Endodermal cell (in vitro differentiated cells): ENCODE results near the gene JADE3. TPM values are rescaled to one million over a fixed set of nuclear protein-coding genes. Genes with fewer than 3 reads are reported as not detected.
"Not testable (repeated sequence)": the region's sequence is repeated elsewhere in the genome, so short reads cannot be mapped to it uniquely, and the experiment has no call there.

ENCODE experiments used
- DNase-seq: peaks from one replicate; pipeline ENCODE4 v3.0.0-alpha.2; 2017
- H3K27ac ChIP-seq: 2 replicates; pipeline ENCODE4 v1.5.1; 2013; ENCODE audit warnings: mild to moderate bottlenecking, low read depth, low read length, moderate library complexity
- H3K27me3 ChIP-seq: 2 replicates; pipeline ENCODE4 v1.6.1; 2013; ENCODE audit warnings: mild to moderate bottlenecking, low read length, moderate library complexity; ENCODE audit not compliant: insufficient read depth, control insufficient read depth, poor library complexity, severe bottlenecking
- H3K36me3 ChIP-seq: 2 replicates; pipeline ENCODE4 v1.7.0; 2013; ENCODE audit warnings: mild to moderate bottlenecking, low read length, moderate library complexity; ENCODE audit not compliant: control insufficient read depth, insufficient read depth
- H3K4me1 ChIP-seq: one replicate; pipeline ENCODE4 v1.7.0; 2013; ENCODE audit warnings: low read length; ENCODE audit not compliant: control insufficient read depth, insufficient read depth
- H3K4me3 ChIP-seq: 2 replicates; pipeline ENCODE4 v1.5.1; 2013; ENCODE audit warnings: mild to moderate bottlenecking, low read length, moderate library complexity
- H3K9ac ChIP-seq: 2 replicates; pipeline ENCODE4 v1.6.1; 2013; ENCODE audit warnings: mild to moderate bottlenecking, low read length, moderate library complexity; ENCODE audit not compliant: poor library complexity, severe bottlenecking; ENCODE audit errors: extremely low read depth
- H3K9me3 ChIP-seq: 2 replicates; pipeline ENCODE4 v1.6.1; 2013; ENCODE audit warnings: mild to moderate bottlenecking, low read length, moderate library complexity; ENCODE audit not compliant: control insufficient read depth
- H3K27ac Mint-ChIP-seq: 2 replicates; pipeline ENCODE4 v1.8.0; 2020; ENCODE audit warnings: mixed read lengths
- H3K27me3 Mint-ChIP-seq: 2 replicates; pipeline ENCODE4 v1.8.0; 2021; ENCODE audit warnings: mild to moderate bottlenecking, mixed read lengths; ENCODE audit not compliant: insufficient read depth
- H3K36me3 Mint-ChIP-seq: 2 replicates; pipeline ENCODE4 v1.8.0; 2020; ENCODE audit warnings: low read depth, mixed read lengths
- H3K4me1 Mint-ChIP-seq: 2 replicates; pipeline ENCODE4 v1.8.0; 2020; ENCODE audit warnings: mixed read lengths
- H3K4me3 Mint-ChIP-seq: 2 replicates; pipeline ENCODE4 v1.8.0; 2020; ENCODE audit warnings: mild to moderate bottlenecking, moderate library complexity, mixed read lengths
- H3K9me3 Mint-ChIP-seq: 2 replicates; pipeline ENCODE4 v1.8.0; 2020; ENCODE audit warnings: mild to moderate bottlenecking, mixed read lengths
- CTCF ChIP-seq: fragments of 200-600 bp; sonication (generic); conservative IDR thresholded peaks from 2 replicates; pipeline ENCODE4 v1.5.0; 2021; ENCODE audit warnings: antibody characterized with exemption, mild to moderate bottlenecking
- WGBS, 2 experiments: methylation state at CpG; one replicate each; pipeline versions ENCODE4 v1.1.5 to v1.1.7; 2013; ENCODE audit warnings: missing lambda C conversion rate in 2 of 2, mixed read lengths in 1 of 2; ENCODE audit not compliant: insufficient coverage in 1 of 2, insufficient read length in 1 of 2; 5-methylcytosine and 5-hydroxymethylcytosine counted together
- total RNA-seq, 2 donors: library from RNA; stranded (reverse); fragmentation: NEBNext Ultra II Directional in 1 of 2; extraction: Animal tissue kit (Norgen Biotek cat#: 25700) in 1 of 2; gene quantifications; 2 replicates in 1 of 2; 3 replicates in 1 of 2; pipeline ENCODE4 v1.2.1, GENCODE V29; 2021

JADE3 gene
- total RNA-seq, 2 donors from 2014 or later, result 26.4 to 31.3 TPM

GRCh38 chrX:46954716-46955115, 42.5 kb downstream of the JADE3 start:
- no peaks in the 10 kb centered on the region for H3K36me3 ChIP-seq
- Mint-ChIP-seq H3K9me3 (peaks cover 44% of the 10 kb centered on the region), H3K4me1 (peaks cover 32% of the 10 kb centered on the region), H3K4me3 (no peak overlapping the region), H3K27me3 (no peaks in the 10 kb centered on the region), H3K36me3 (no peaks in the 10 kb centered on the region), H3K27ac (no peak overlapping the region)
- no peaks in the 10 kb centered on the region for H3K27me3 ChIP-seq
- no peak for TF ChIP-seq CTCF
- H3K9ac ChIP-seq, result no peak overlapping the region
- H3K4me1 ChIP-seq, result peaks cover 3% of the 10 kb centered on the region
- H3K4me3 ChIP-seq, result no peak overlapping the region
- H3K27ac ChIP-seq, result no peak overlapping the region
- no peaks in the 10 kb centered on the region for H3K9me3 ChIP-seq
- no peak for DNase-seq
- 87% methylated on average over 2 of the region's 2 CpGs; no CpG with 5 or more reads in 1 of the 2 experiments for WGBS, 2 experiments

GRCh38 chrX:46956589-46956988, 44.4 kb downstream of the JADE3 start:
- peaks cover 32% of the 10 kb centered on the region for H3K4me1 Mint-ChIP-seq
- H3K4me3 Mint-ChIP-seq, H3K27ac Mint-ChIP-seq, H3K27ac ChIP-seq, H3K4me1 ChIP-seq, H3K27me3 Mint-ChIP-seq, H3K36me3 Mint-ChIP-seq, H3K9me3 ChIP-seq, H3K4me3 ChIP-seq, H3K9ac ChIP-seq, H3K36me3 ChIP-seq, DNase-seq, H3K27me3 ChIP-seq: not testable (repeated sequence)
- 98% methylated on average over 4 of the region's 4 CpGs; no CpG with 5 or more reads in 1 of the 2 experiments for WGBS, 2 experiments
- H3K9me3 Mint-ChIP-seq, result peaks cover 45% of the 10 kb centered on the region

GRCh38 chrX:46957297-46957696, 45.1 kb downstream of the JADE3 start:
- DNase-seq, result no peak
- H3K9ac ChIP-seq, result no peak overlapping the region
- no peak overlapping the region for H3K4me3 ChIP-seq
- H3K9me3 Mint-ChIP-seq, result peaks cover 38% of the 10 kb centered on the region
- 80 to 91% methylated on average over 1 to 3 of the region's 3 CpGs for WGBS, 2 experiments
- H3K27ac ChIP-seq, result no peak overlapping the region
- H3K36me3 ChIP-seq, result no peaks in the 10 kb centered on the region
- TF ChIP-seq CTCF, result no peak
- no peaks in the 10 kb centered on the region for H3K27me3 ChIP-seq
- H3K9me3 ChIP-seq, result no peaks in the 10 kb centered on the region
- H3K4me1 Mint-ChIP-seq, result peaks cover 25% of the 10 kb centered on the region
- peaks cover 3% of the 10 kb centered on the region for H3K4me1 ChIP-seq
- H3K27ac Mint-ChIP-seq, result no peak overlapping the region
- H3K27me3 Mint-ChIP-seq, result no peaks in the 10 kb centered on the region
- H3K36me3 Mint-ChIP-seq, result no peaks in the 10 kb centered on the region
- H3K4me3 Mint-ChIP-seq, result no peak overlapping the region

GRCh38 chrX:46959101-46959500, 46.9 kb downstream of the JADE3 start:
- Histone ChIP-seq H3K4me3 (no peak overlapping the region), H3K9ac (no peak overlapping the region), H3K4me1 (peaks cover 3% of the 10 kb centered on the region), H3K27me3 (no peaks in the 10 kb centered on the region), H3K9me3 (no peaks in the 10 kb centered on the region), H3K36me3 (no peaks in the 10 kb centered on the region), H3K27ac (no peak overlapping the region)
- H3K4me1 Mint-ChIP-seq, result peaks cover 13% of the 10 kb centered on the region
- H3K4me3 Mint-ChIP-seq, result no peak overlapping the region
- WGBS, 2 experiments, result 91% methylated on average over 2 of the region's 2 CpGs; no CpG with 5 or more reads in 1 of the 2 experiments
- TF ChIP-seq CTCF, result no peak
- no peak for DNase-seq
- peaks cover 35% of the 10 kb centered on the region for H3K9me3 Mint-ChIP-seq
- H3K27me3 Mint-ChIP-seq, result no peaks in the 10 kb centered on the region
- H3K36me3 Mint-ChIP-seq, result no peaks in the 10 kb centered on the region
- no peak overlapping the region for H3K27ac Mint-ChIP-seq
